ENCODE results near the gene TRIM65.
A peak's percentile ranks its signal among the peaks of the same experiment; 100 is the strongest.

The TRIM65 gene

GRCh38 chr17:75917141-75917916, 20.6 kb upstream of the TRIM65 start:
- no peak for DNase-seq

- no peak for DNase-seq
Observed at GRCh38 chr17:75915268-75915667, 18.5 kb upstream of the TRIM65 start.

- DNase-seq = no peak
Observed at GRCh38 chr17:75914643-75915267, 18.0 kb upstream of the TRIM65 start.

GRCh38 chr17:75913537-75914210, 16.9 kb upstream of the TRIM65 start:
- DNase-seq = no peak

GRCh38 chr17:75910699-75911098, 13.9 kb upstream of the TRIM65 start:
- DNase-seq = peak; percentile 59

GRCh38 chr17:75909812-75910274, 13.1 kb upstream of the TRIM65 start:
- DNase-seq = peak; percentile 86

- DNase-seq = peak; percentile 96
Observed at GRCh38 chr17:75909051-75909811, 12.5 kb upstream of the TRIM65 start.

- peak; percentile 75 for DNase-seq
Observed at GRCh38 chr17:75908201-75908600, 11.4 kb upstream of the TRIM65 start.

- no peak for DNase-seq
Observed at GRCh38 chr17:75906143-75906884, 9.6 kb upstream of the TRIM65 start.

GRCh38 chr17:75904749-75905521, 8.2 kb upstream of the TRIM65 start, which contains the start of gene MRPL38:
MRPL38 (minus strand) TSS chr17:75904884; CDS start chr17:75904875, 9 bp downstream.
- DNase-seq = peak; percentile 93

GRCh38 chr17:75902406-75902805, 5.7 kb upstream of the TRIM65 start:
- DNase-seq = no peak

- DNase-seq = no peak
Observed at GRCh38 chr17:75901727-75902126, 5.0 kb upstream of the TRIM65 start.

- DNase-seq = no peak
Observed at GRCh38 chr17:75900691-75901533, 4.2 kb upstream of the TRIM65 start.

GRCh38 chr17:75899767-75900468, 3.2 kb upstream of the TRIM65 start:
- DNase-seq = no peak

GRCh38 chr17:75899353-75899752, 2.6 kb upstream of the TRIM65 start:
- no peak for DNase-seq

- no peak for DNase-seq
Observed at GRCh38 chr17:75898791-75899190, 2.0 kb upstream of the TRIM65 start.

- no peak for DNase-seq
Observed at GRCh38 chr17:75898065-75898464, 1.3 kb upstream of the TRIM65 start.

- no peak for DNase-seq
Observed at GRCh38 chr17:75897160-75898019, 639 bp upstream of the TRIM65 start.

Data from NCI-H1105 treated with DMSO at 0.1 percent for 48 hours (cell line).